GM10266 (cell line): Measurements from ENCODE around the gene SND1.

Experiments used
- DNase-seq: peaks from one replicate; pipeline ENCODE4 v3.0.0; 2012; ENCODE audit errors: extremely low spot score
- CTCF ChIP-seq: IDR thresholded peaks from 2 replicates; pipeline ENCODE4 v1.5.1; 2012; ENCODE audit warnings: mild to moderate bottlenecking, low read depth; ENCODE audit not compliant: control insufficient read depth, insufficient read depth; ENCODE audit errors: missing control alignments

SND1 gene

GRCh38 chr7:127635659-127636285, 16.2 kb upstream of the SND1 start:
- TF ChIP-seq CTCF = no peak
- DNase-seq = no peak

GRCh38 chr7:127638197-127638596, 13.8 kb upstream of the SND1 start:
- no peak for TF ChIP-seq CTCF
- no peak for DNase-seq

DNA sequence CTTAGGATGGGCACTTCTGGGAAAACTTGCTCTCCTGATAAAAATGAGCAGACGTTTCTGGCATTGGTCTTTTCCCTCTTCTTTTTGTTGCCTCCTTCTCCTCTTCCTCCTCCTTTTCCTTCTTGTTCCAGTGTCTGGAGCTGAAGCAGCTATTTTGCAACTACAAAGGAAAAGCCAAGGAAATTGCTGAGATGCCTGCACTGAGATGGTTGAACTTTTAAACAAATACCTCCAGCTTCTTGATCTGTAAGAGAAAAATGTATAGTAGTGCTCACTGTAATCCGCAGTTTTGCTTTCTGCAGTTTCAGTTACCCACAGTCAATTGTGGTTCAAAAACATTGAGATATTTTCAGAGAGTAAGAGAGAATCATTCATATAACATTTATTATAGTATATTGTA, 7.5 kb upstream of the SND1 start:
- DNase-seq = no peak
- no peak for TF ChIP-seq CTCF

- no peak for TF ChIP-seq CTCF
Observed at GRCh38 chr7:127647636-127648035, 4.4 kb upstream of the SND1 start.

GRCh38 chr7:127648986-127649385, 3.0 kb upstream of the SND1 start:
- DNase-seq = no peak
- TF ChIP-seq CTCF = no peak

More at GRCh38 chr7:127647636-127648035, 4.4 kb upstream of the SND1 start:
- DNase-seq = no peak

- peak; percentile 21 for DNase-seq
- TF ChIP-seq CTCF = no peak
Observed at GRCh38 chr7:127650847-127651555, 993 bp upstream of the SND1 start.
